Measurements from ENCODE around the gene PTPN21.

GRCh38 chr14:88422919-88423650 lies 131.7 kb downstream of the PTPN21 start:
- TF ChIP-seq CTCF (IDR thresholded peaks at IDR 0.05; ENCODE audit: insufficient read depth, low read depth, low read length), result no peak
- no peak for TF ChIP-seq EZH2 (IDR thresholded peaks at IDR 0.05; ENCODE audit: insufficient read depth, low read length)
